Measurements from ENCODE around the gene SLC11A2. TPM values are rescaled to one million over a fixed set of nuclear protein-coding genes. Genes with fewer than 3 reads are reported as not detected.
A peak's percentile ranks its signal among the peaks of the same experiment; 100 is the strongest.

The SLC11A2 gene
- total RNA-seq, 1 experiment from 2014 or later: 47.9 TPM

- H3K27ac Mint-ChIP-seq: peak overlapping the region; percentile 1 to 97 (median 93)
- H3K4me2 ChIP-seq (ENCODE audit: insufficient read depth, insufficient read length, low read length): no peak overlapping the region
Measured at GRCh38 chr12:51005671-51006070, 20.5 kb downstream of the SLC11A2 start.

More at GRCh38 chr12:51005671-51006070, 20.5 kb downstream of the SLC11A2 start:
- Histone ChIP-seq H2AK5ac (ENCODE audit: insufficient read length, low read length) (no peak overlapping the region), H3K27ac (ENCODE audit: insufficient read length, low read depth, low read length) (no peak overlapping the region), H3K4ac (ENCODE audit: low read depth, low read length) (no peak overlapping the region), H2AFZ (ENCODE audit: low read length) (no peak overlapping the region), H3K79me2 (ENCODE audit: insufficient read depth, low read length) (no peaks in the 10 kb centered on the region), H2BK12ac (ENCODE audit: insufficient read length, low read depth, low read length) (no peak overlapping the region), H2BK15ac (ENCODE audit: low read depth, low read length) (no peak overlapping the region), H3K18ac (ENCODE audit: insufficient read length, low read depth, low read length) (no peak overlapping the region), H2BK20ac (ENCODE audit: low read depth, low read length, poor library complexity, severe bottlenecking) (no peak overlapping the region), H4K5ac (ENCODE audit: insufficient read length, low read depth, low read length) (no peak overlapping the region), H4K20me1 (ENCODE audit: control insufficient read depth, insufficient read depth, insufficient read length) (no peaks in the 10 kb centered on the region), H3K9ac (ENCODE audit: extremely low read depth, insufficient read length, low read length) (no peak overlapping the region), H3K79me1 (ENCODE audit: insufficient read depth, low read depth, low read length, poor library complexity, severe bottlenecking) (no peaks in the 10 kb centered on the region), H2BK120ac (ENCODE audit: low read depth, low read length, poor library complexity, severe bottlenecking) (no peak overlapping the region), H3K56ac (ENCODE audit: insufficient read length, low read depth, low read length) (no peak overlapping the region), H4K91ac (ENCODE audit: insufficient read length, low read depth, low read length) (no peak overlapping the region), H3K9me3 (ENCODE audit: control insufficient read depth, low read depth, low read length) (no peaks in the 10 kb centered on the region), H3K23ac (ENCODE audit: insufficient read length, low read depth, low read length) (no peak overlapping the region), H2BK5ac (ENCODE audit: insufficient read length, low read length) (no peak overlapping the region), H3T11ph (ENCODE audit: low read length) (no peak overlapping the region), H3K27me3 (ENCODE audit: insufficient read depth, low read length) (no peaks in the 10 kb centered on the region), H3K14ac (ENCODE audit: insufficient read depth, low read length) (no peak overlapping the region), H3K4me1 (ENCODE audit: insufficient read depth, low read length) (peaks cover 3% of the 10 kb centered on the region; the same call in 1 of the 2 replicates), H3K23me2 (ENCODE audit: insufficient read length, low read depth, low read length, poor library complexity, severe bottlenecking) (no peaks in the 10 kb centered on the region), H4K8ac (replicated peaks; ENCODE audit: insufficient read length, low read depth, low read length) (no peak overlapping the region)
- peak overlapping the region in 1 of 2 experiments; percentile 31; a peak in 1 of 5 replicates for H3K4me3 Mint-ChIP-seq
- peak; percentile 50 for DNase-seq
- no peaks in the 10 kb centered on the region for H3K9me3 Mint-ChIP-seq
- peaks cover 29 to 60% (median 48%) of the 10 kb centered on the region in 3 experiments for H3K36me3 Mint-ChIP-seq (ENCODE audit: insufficient read depth in 1 of 3, low read depth in 3 of 3)
- WGBS (ENCODE audit: extremely low coverage, insufficient read length, low lambda C conversion rate): no CpG with 5 or more reads among the region's 3 CpGs
- TF ChIP-seq, protein P1, sequence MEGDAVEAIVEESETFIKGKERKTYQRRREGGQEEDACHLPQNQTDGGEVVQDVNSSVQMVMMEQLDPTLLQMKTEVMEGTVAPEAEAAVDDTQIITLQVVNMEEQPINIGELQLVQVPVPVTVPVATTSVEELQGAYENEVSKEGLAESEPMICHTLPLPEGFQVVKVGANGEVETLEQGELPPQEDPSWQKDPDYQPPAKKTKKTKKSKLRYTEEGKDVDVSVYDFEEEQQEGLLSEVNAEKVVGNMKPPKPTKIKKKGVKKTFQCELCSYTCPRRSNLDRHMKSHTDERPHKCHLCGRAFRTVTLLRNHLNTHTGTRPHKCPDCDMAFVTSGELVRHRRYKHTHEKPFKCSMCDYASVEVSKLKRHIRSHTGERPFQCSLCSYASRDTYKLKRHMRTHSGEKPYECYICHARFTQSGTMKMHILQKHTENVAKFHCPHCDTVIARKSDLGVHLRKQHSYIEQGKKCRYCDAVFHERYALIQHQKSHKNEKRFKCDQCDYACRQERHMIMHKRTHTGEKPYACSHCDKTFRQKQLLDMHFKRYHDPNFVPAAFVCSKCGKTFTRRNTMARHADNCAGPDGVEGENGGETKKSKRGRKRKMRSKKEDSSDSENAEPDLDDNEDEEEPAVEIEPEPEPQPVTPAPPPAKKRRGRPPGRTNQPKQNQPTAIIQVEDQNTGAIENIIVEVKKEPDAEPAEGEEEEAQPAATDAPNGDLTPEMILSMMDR (conservative IDR thresholded peaks at IDR 0.05): no peak
- H3K27me3 Mint-ChIP-seq (ENCODE audit: low read depth): no peaks in the 10 kb centered on the region
- peaks cover 30 to 42% of the 10 kb centered on the region in 2 experiments for H3K4me1 Mint-ChIP-seq

All from H9 (cell line).